ENCODE data around the gene ZNF506.
"Not testable (repeated sequence)": the region's sequence is repeated elsewhere in the genome, so short reads cannot be mapped to it uniquely, and the experiment has no call there.

ZNF506 gene

GRCh38 chr19:19744641-19745040, 76.9 kb downstream of the ZNF506 start:
- DNase-seq (ENCODE audit: low spot score), result no peak

DNA sequence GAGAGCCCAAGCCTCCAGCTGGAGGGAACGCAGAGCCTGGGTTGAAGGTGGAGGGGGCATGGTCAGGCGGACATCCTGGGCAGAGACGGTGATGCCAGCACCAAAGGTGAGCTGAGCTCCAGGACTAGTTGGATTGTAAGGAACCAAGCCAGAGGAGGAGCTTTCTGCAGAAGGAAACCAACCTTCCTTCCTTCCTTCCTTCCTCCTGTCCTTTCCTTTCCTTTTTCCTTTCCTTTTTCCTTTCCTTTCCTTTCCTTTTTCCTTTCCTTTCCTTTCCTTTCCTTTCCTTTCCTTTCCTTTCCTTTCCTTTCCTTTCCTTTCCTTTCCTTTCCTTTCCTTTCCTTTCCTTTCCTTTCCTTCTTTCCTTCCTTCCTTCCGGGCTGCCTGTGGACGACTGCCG, 77.6 kb downstream of the ZNF506 start:
- not testable (repeated sequence) for DNase-seq (ENCODE audit: low spot score)

DNA sequence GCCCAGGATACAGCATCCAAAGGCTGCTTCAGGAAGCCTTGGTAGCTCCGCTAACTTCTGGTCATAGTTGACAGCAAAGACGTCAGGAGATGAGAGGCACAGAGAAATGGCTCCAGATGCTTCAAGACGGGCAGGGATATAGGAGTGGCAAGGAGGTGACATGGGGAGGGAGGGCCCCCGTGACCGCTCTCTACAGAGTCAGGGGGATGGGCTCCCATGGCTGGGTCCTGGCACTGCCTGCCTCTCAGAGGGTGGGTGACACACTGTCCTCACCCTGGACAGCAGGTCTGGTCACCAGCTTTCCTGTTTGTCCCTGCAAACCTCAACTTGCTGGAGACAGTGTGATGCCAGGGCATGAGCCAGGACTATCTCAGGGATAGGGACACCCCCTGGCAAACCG, 78.4 kb downstream of the ZNF506 start:
- DNase-seq (ENCODE audit: low spot score), result no peak

- DNase-seq (ENCODE audit: low spot score), result no peak
Measured at GRCh38 chr19:19742773-19743172, 78.8 kb downstream of the ZNF506 start.

Data from left forelimb (tissue), 1 donor.